ENCODE data around the gene ABHD17A. TPM values are rescaled to one million over a fixed set of nuclear protein-coding genes. Genes with fewer than 3 reads are reported as not detected.

The ABHD17A gene
- total RNA-seq, 1 experiment from 2014 or later = 47.5 TPM

DNA sequence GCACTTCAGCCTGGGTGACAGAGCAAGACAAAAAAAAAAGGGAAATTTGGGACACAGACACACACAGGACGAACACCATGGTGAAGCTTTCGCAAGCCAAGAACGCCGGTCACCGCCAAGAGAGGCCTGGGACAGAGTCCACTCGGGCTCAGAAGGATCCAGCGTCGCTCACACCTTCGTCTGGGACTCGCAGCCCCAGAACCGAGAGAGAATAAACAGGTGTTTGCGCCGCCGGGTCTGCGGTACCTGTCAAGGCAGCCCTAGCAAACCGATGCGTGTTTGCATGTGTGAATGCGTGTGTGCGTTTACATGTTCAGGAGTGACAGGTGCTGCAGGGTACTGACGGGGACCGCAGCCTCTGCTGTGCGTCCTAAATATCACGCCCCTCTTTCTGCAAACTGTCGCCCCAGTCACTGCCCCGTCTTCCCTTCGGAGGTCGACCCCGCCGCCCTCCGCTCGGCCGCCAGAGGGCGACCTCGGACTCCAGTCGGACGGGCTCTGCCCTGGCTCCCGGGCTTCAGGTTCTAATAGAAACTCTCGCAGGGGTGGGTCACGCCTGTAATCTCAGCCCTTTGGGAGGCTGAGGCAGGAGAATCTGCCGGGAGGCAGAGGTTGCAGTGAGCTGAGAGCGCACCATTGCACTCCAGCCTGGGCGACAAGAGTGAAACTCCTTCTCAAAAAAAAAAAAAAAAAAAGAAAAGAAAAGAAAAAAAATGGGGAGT lies 43.9 kb upstream of the ABHD17A start:
- no peak overlapping the region for H3K18ac ChIP-seq (ENCODE audit: insufficient read length, low read depth, low read length)
- H4K8ac ChIP-seq (replicated peaks; ENCODE audit: insufficient read length, low read depth, low read length) = no peak overlapping the region
- no peaks in the 10 kb centered on the region; the same call in 1 of the 2 replicates for H3K4me1 ChIP-seq (ENCODE audit: insufficient read depth, low read length)
- H2AK5ac ChIP-seq (ENCODE audit: insufficient read length, low read length) = no peak overlapping the region
- no peaks in the 10 kb centered on the region for H3K79me1 ChIP-seq (ENCODE audit: insufficient read depth, low read depth, low read length, poor library complexity, severe bottlenecking)
- H3K9ac ChIP-seq (ENCODE audit: extremely low read depth, insufficient read length, low read length) = no peak overlapping the region
- H3K79me2 ChIP-seq (ENCODE audit: insufficient read depth, low read length) = no peaks in the 10 kb centered on the region
- no peak overlapping the region for H3K4ac ChIP-seq (ENCODE audit: low read depth, low read length)
- H3K4me1 Mint-ChIP-seq = peaks cover 1 to 6% of the 10 kb centered on the region in 2 experiments; a peak in 1 of 4 replicates
- H3K9me3 ChIP-seq (ENCODE audit: control insufficient read depth, low read depth, low read length) = no peaks in the 10 kb centered on the region
- peaks cover 12 to 14% of the 10 kb centered on the region in 2 experiments for H3K9me3 Mint-ChIP-seq
- H3K27ac Mint-ChIP-seq = no peak overlapping the region
- no CpG with 5 or more reads among the region's 42 CpGs for WGBS (ENCODE audit: extremely low coverage, insufficient read length, low lambda C conversion rate)
- H3K14ac ChIP-seq (ENCODE audit: insufficient read depth, low read length) = no peak overlapping the region
- H3K27ac ChIP-seq (ENCODE audit: insufficient read length, low read depth, low read length) = no peak overlapping the region
- H2AFZ ChIP-seq (ENCODE audit: low read length) = no peak overlapping the region
- H4K5ac ChIP-seq (ENCODE audit: insufficient read length, low read depth, low read length) = no peak overlapping the region
- H4K91ac ChIP-seq (ENCODE audit: insufficient read length, low read depth, low read length) = no peak overlapping the region
- H3K4me3 Mint-ChIP-seq = peak overlapping the region; percentile 52 to 79
- peak overlapping the region; percentile 46 for H3K4me2 ChIP-seq (ENCODE audit: insufficient read depth, insufficient read length, low read length)
- H3K56ac ChIP-seq (ENCODE audit: insufficient read length, low read depth, low read length) = no peak overlapping the region
- H3K36me3 Mint-ChIP-seq (ENCODE audit: insufficient read depth in 1 of 3, low read depth in 3 of 3) = peaks cover 6 to 16% (median 11%) of the 10 kb centered on the region in 3 experiments; a peak in 6 of 7 replicates
- H2BK120ac ChIP-seq (ENCODE audit: low read depth, low read length, poor library complexity, severe bottlenecking) = no peak overlapping the region
- peaks cover 28% of the 10 kb centered on the region for H3K27me3 Mint-ChIP-seq (ENCODE audit: low read depth)
- no peaks in the 10 kb centered on the region for H3K27me3 ChIP-seq (ENCODE audit: insufficient read depth, low read length)
- H2BK12ac ChIP-seq (ENCODE audit: insufficient read length, low read depth, low read length) = no peak overlapping the region
- TF ChIP-seq, protein P1, sequence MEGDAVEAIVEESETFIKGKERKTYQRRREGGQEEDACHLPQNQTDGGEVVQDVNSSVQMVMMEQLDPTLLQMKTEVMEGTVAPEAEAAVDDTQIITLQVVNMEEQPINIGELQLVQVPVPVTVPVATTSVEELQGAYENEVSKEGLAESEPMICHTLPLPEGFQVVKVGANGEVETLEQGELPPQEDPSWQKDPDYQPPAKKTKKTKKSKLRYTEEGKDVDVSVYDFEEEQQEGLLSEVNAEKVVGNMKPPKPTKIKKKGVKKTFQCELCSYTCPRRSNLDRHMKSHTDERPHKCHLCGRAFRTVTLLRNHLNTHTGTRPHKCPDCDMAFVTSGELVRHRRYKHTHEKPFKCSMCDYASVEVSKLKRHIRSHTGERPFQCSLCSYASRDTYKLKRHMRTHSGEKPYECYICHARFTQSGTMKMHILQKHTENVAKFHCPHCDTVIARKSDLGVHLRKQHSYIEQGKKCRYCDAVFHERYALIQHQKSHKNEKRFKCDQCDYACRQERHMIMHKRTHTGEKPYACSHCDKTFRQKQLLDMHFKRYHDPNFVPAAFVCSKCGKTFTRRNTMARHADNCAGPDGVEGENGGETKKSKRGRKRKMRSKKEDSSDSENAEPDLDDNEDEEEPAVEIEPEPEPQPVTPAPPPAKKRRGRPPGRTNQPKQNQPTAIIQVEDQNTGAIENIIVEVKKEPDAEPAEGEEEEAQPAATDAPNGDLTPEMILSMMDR (conservative IDR thresholded peaks at IDR 0.05) = peak; percentile 90
- DNase-seq = peak; percentile 87
- no peak overlapping the region for H3T11ph ChIP-seq (ENCODE audit: low read length)
- H3K23ac ChIP-seq (ENCODE audit: insufficient read length, low read depth, low read length) = no peak overlapping the region
- no peak overlapping the region for H2BK15ac ChIP-seq (ENCODE audit: low read depth, low read length)
- no peaks in the 10 kb centered on the region for H4K20me1 ChIP-seq (ENCODE audit: control insufficient read depth, insufficient read depth, insufficient read length)
- peaks cover 6% of the 10 kb centered on the region for H3K23me2 ChIP-seq (ENCODE audit: insufficient read length, low read depth, low read length, poor library complexity, severe bottlenecking)
- H2BK20ac ChIP-seq (ENCODE audit: low read depth, low read length, poor library complexity, severe bottlenecking) = no peak overlapping the region
- no peak overlapping the region for H2BK5ac ChIP-seq (ENCODE audit: insufficient read length, low read length)
